NCI-H345 treated with DMSO at 0.1 percent for 48 hours (cell line): Measurements from ENCODE around the gene SLC39A3.
"Not testable (repeated sequence)": the region's sequence is repeated elsewhere in the genome, so short reads cannot be mapped to it uniquely, and the experiment has no call there.

Experiments used
- DNase-seq: peaks from one replicate; lab custom pipeline; 2025; ENCODE audit not compliant: unreplicated experiment; lab: John Stamatoyannopoulos, UW

The SLC39A3 gene

GRCh38 chr19:2723345-2723715 is 16.5 kb downstream of the SLC39A3 start:
- DNase-seq = no peak

GRCh38 chr19:2722541-2723344 is 17.1 kb downstream of the SLC39A3 start:
- no peak for DNase-seq

GRCh38 chr19:2721570-2722540 is 18.0 kb downstream of the SLC39A3 start:
- no peak for DNase-seq

GRCh38 chr19:2720777-2721569 is 18.8 kb downstream of the SLC39A3 start, which contains the start of gene DIRAS1:
DIRAS1 (minus strand) TSS chr19:2721372; CDS start chr19:2717806, 3,566 bp downstream.
- DNase-seq = no peak

GRCh38 chr19:2719920-2720776 is 19.7 kb downstream of the SLC39A3 start:
- no peak for DNase-seq

GRCh38 chr19:2719232-2719735 is 20.5 kb downstream of the SLC39A3 start:
- no peak for DNase-seq

GRCh38 chr19:2717638-2718541 is 21.9 kb downstream of the SLC39A3 start:
- DNase-seq = no peak

- DNase-seq = no peak
Measured at GRCh38 chr19:2716722-2717637, 22.8 kb downstream of the SLC39A3 start.

GRCh38 chr19:2716275-2716650 is 23.6 kb downstream of the SLC39A3 start:
- no peak for DNase-seq

- DNase-seq = no peak
Measured at GRCh38 chr19:2715470-2716274, 24.1 kb downstream of the SLC39A3 start.

GRCh38 chr19:2714531-2715269 is 25.1 kb downstream of the SLC39A3 start:
- no peak for DNase-seq

GRCh38 chr19:2714102-2714501 is 25.7 kb downstream of the SLC39A3 start:
- DNase-seq = not testable (repeated sequence)

- not testable (repeated sequence) for DNase-seq
Measured at GRCh38 chr19:2713170-2713569, 26.6 kb downstream of the SLC39A3 start.

- no peak for DNase-seq
Measured at GRCh38 chr19:2711875-2712205, 28.0 kb downstream of the SLC39A3 start.

GRCh38 chr19:2711172-2711874 is 28.5 kb downstream of the SLC39A3 start:
- DNase-seq = no peak

- DNase-seq = no peak
Measured at GRCh38 chr19:2706251-2706650, 33.6 kb downstream of the SLC39A3 start.
